Hair follicular keratinocyte (primary cell): ENCODE results near the gene TIMP3. TPM values are rescaled to one million over a fixed set of nuclear protein-coding genes. Genes with fewer than 3 reads are reported as not detected.

Experiments used
- total RNA-seq: library from RNA; depleted of rRNA; stranded (reverse); fragments of >200 nt; gene quantifications from 2 replicates; pipeline ENCODE4 v1.2.3, GENCODE V29; 2015

TIMP3 gene
- 27.0 and 47.5 TPM in 2 replicates for total RNA-seq

DNA sequence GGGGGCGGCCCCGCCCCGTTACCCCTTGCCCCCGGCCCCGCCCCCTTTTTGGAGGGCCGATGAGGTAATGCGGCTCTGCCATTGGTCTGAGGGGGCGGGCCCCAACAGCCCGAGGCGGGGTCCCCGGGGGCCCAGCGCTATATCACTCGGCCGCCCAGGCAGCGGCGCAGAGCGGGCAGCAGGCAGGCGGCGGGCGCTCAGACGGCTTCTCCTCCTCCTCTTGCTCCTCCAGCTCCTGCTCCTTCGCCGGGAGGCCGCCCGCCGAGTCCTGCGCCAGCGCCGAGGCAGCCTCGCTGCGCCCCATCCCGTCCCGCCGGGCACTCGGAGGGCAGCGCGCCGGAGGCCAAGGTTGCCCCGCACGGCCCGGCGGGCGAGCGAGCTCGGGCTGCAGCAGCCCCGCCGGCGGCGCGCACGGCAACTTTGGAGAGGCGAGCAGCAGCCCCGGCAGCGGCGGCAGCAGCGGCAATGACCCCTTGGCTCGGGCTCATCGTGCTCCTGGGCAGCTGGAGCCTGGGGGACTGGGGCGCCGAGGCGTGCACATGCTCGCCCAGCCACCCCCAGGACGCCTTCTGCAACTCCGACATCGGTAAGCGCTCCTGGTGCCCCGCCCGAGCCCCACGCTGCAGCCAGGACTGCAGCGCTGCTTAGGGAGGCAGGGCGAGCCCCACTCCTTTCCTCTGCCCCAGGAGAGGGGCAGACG is at the start of gene TIMP3:
TSS of gene TIMP3 (plus strand) at position 169 of the 700 bp plus-strand sequence. CDS start at position 466, 297 bp downstream.

